GM19463 (cell line): ENCODE measurements around the gene ITPR1.

Experiments
- ATAC-seq: cut with Tn5 transposase; IDR thresholded peaks from one replicate; pipeline ENCODE4 v1.9.1; 2021; ENCODE audit warnings: mild to moderate bottlenecking, moderate library complexity; ENCODE audit not compliant: unreplicated experiment

ITPR1 gene

GRCh38 chr3:4709341-4709740, 216.2 kb downstream of the ITPR1 start:
- ATAC-seq, result no peak

- no peak for ATAC-seq
These were observed 217.0 kb downstream of the ITPR1 start for GRCh38 chr3:4710191-4710590.

- ATAC-seq, result peak; percentile 6
These were observed 218.5 kb downstream of the ITPR1 start for GRCh38 chr3:4711680-4711992.

- ATAC-seq, result no peak
These were observed 219.0 kb downstream of the ITPR1 start for GRCh38 chr3:4712109-4712508.

GRCh38 chr3:4714045-4714444, 220.9 kb downstream of the ITPR1 start:
- no peak for ATAC-seq

- ATAC-seq, result no peak
These were observed 223.1 kb downstream of the ITPR1 start for GRCh38 chr3:4716266-4716665.

- no peak for ATAC-seq
These were observed 223.7 kb downstream of the ITPR1 start for GRCh38 chr3:4716706-4717362.

GRCh38 chr3:4717363-4717740, 224.2 kb downstream of the ITPR1 start:
- no peak for ATAC-seq

GRCh38 chr3:4718179-4718736, 225.1 kb downstream of the ITPR1 start:
- ATAC-seq, result no peak

- no peak for ATAC-seq
These were observed 225.9 kb downstream of the ITPR1 start for GRCh38 chr3:4719046-4719501.

GRCh38 chr3:4720316-4721075, 227.3 kb downstream of the ITPR1 start:
- no peak for ATAC-seq

- ATAC-seq, result no peak
These were observed 228.4 kb downstream of the ITPR1 start for GRCh38 chr3:4721511-4721911.

- ATAC-seq, result peak; percentile 85
These were observed 229.0 kb downstream of the ITPR1 start for GRCh38 chr3:4722103-4722502.

- ATAC-seq, result no peak
These were observed 231.0 kb downstream of the ITPR1 start for GRCh38 chr3:4724051-4724629.

GRCh38 chr3:4726549-4726948, 233.4 kb downstream of the ITPR1 start:
- no peak for ATAC-seq

GRCh38 chr3:4729061-4729973, 236.2 kb downstream of the ITPR1 start:
- ATAC-seq, result no peak

- no peak for ATAC-seq
These were observed 237.6 kb downstream of the ITPR1 start for GRCh38 chr3:4730719-4731118.

- no peak for ATAC-seq
These were observed 238.5 kb downstream of the ITPR1 start for GRCh38 chr3:4731543-4732111.

- no peak for ATAC-seq
These were observed 239.8 kb downstream of the ITPR1 start for GRCh38 chr3:4732925-4733324.

- ATAC-seq, result no peak
These were observed 241.3 kb downstream of the ITPR1 start for GRCh38 chr3:4734454-4734853.

GRCh38 chr3:4735243-4735642, 242.1 kb downstream of the ITPR1 start:
- no peak for ATAC-seq
